ENCODE data around the gene RASGEF1B. TPM values are rescaled to one million over a fixed set of nuclear protein-coding genes. Genes with fewer than 3 reads are reported as not detected.
"Not testable (repeated sequence)": the region's sequence is repeated elsewhere in the genome, so short reads cannot be mapped to it uniquely, and the experiment has no call there.

RASGEF1B gene
- total RNA-seq, 1 experiment from 2014 or later, result 6.9 TPM

DNA sequence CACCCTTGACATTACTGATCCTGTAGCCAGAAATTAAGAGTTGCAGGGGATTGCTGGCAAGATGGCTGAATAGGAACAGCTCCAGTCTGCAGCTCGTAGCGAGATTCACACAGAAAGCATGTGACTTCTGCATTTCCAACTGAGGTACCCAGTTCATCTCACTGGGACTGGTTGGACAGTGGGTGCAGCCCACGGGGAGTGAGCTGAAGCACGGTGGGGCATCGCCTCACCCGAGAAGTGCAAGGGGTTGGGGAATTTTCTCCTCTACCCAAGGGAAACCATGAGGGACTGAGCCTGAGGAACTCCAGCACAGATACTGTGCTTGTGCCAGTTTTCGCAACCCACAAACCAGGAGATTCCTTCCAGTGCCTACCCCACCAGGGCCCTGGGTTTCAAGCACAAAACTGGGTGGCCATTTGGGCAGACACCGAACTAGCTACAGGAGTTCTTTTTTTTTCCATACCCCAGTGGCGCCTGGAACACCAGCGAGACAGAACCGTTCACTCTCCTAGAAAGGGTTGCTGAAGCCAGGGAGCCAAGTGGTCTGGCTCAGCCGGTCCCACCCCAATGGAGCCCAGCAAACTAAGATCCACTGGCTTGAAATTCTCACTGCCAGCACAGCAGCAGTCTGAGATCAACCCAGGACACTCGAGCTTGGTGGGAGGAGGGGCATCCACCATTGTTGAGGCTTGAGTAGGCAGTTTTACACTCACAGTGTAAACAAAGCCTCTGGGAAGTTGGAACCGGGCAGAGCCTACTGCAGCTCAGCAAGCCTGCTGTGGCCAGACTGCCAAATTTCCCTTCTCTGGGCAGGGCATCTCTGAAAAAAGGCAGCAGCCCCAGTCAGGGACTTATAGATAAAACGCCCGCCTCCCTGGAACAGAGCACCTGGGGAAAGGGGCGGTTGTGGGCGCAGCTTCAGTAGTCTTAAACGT is 1.9 kb upstream of the RASGEF1B start:
- Mint-ChIP-seq H3K4me1 (peaks cover 28% of the 10 kb centered on the region), H3K27me3 (ENCODE audit: low read depth) (peaks cover 18% of the 10 kb centered on the region)
- DNase-seq (ENCODE audit: low spot score); POLR2A ChIA-PET; H3K9me3 Mint-ChIP-seq; H3K36me3 Mint-ChIP-seq; H3K4me3 Mint-ChIP-seq; H3K27ac Mint-ChIP-seq; ATAC-seq: not testable (repeated sequence)
- CTCF ChIA-PET, result interaction anchor here (1.0 to 1.4 kb wide), 3 partner anchors 13 to 811 kb away, joined by 3 to 4 read pairs (median 3); no protein-coding TSS in a partner anchor
- peak; percentile 41; the same call in 1 of the 2 replicates for TF ChIP-seq FOXK1 (CRISPR knock-in tag; IDR thresholded peaks at IDR 0.05)

DNA sequence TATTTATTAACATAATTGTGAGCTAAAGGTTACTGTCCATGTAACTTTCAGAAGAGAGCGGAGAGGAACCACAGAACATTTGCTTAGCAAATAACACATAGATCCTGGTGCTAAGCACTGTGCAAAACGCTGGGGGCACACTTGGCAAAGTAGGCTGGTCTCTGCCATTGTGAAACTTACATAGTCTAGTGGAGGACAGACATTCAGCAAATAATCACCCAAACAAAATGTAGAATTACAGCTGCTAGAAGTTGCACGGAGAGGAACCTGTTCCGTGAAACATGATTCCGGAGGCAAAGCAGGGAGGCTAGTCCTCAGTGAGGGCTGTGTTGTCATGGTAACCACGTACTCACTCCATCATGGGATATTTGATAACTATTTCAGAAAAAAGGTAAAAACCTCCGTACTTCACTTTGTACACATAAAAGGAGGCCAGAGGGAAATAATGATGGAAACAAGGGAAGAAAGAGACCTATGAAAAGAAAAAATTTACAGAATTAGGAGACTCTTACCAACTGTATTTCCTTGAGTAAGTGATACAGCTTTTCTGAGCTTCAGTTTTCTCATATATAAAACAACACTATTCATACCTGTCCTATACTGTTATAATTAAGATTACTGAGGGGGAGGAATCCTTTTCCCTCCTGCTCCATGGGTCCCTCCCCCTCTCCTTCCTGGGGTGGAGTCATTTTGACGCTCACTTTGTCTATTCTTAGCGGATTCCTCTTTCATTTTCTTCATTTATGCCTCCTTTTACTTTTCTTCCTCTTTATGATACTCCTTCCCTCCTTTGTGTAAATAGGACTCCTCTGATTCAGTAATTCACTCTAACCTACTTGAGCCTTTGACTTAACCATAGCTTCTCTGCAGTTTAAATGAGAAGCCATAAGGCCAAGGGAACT is 825 bp upstream of the RASGEF1B start:
- ChIA-PET POLR2A (no interaction called here), CTCF (interaction anchor here (0.8 to 2.7 kb wide), 13 partner anchors 14 to 796 kb away, joined by 3 to 14 read pairs (median 3); no protein-coding TSS in a partner anchor)
- Mint-ChIP-seq H3K27ac (peak overlapping the region; percentile 76; the same call in 1 of the 2 replicates), H3K9me3 (0 out of 2 replicates have a peak, but pooled peaks cover 3% of the 10 kb centered on the region), H3K4me3 (peak overlapping the region; percentile 78), H3K36me3 (no peaks in the 10 kb centered on the region), H3K27me3 (ENCODE audit: low read depth) (peaks cover 18% of the 10 kb centered on the region), H3K4me1 (peaks cover 30% of the 10 kb centered on the region)
- peak; percentile 48 for ATAC-seq
- peak; percentile 21 for DNase-seq (ENCODE audit: low spot score)
- TF ChIP-seq ETV6 (CRISPR knock-in tag; IDR thresholded peaks at IDR 0.05) (no peak), ZNF263 (CRISPR knock-in tag; IDR thresholded peaks at IDR 0.05; ENCODE audit: low read depth) (no peak), ZNF423 (CRISPR knock-in tag; IDR thresholded peaks at IDR 0.05) (no peak), FOXP1 (CRISPR knock-in tag; IDR thresholded peaks at IDR 0.05; ENCODE audit: borderline replicate concordance) (no peak)
- TF ChIP-seq, protein P1, sequence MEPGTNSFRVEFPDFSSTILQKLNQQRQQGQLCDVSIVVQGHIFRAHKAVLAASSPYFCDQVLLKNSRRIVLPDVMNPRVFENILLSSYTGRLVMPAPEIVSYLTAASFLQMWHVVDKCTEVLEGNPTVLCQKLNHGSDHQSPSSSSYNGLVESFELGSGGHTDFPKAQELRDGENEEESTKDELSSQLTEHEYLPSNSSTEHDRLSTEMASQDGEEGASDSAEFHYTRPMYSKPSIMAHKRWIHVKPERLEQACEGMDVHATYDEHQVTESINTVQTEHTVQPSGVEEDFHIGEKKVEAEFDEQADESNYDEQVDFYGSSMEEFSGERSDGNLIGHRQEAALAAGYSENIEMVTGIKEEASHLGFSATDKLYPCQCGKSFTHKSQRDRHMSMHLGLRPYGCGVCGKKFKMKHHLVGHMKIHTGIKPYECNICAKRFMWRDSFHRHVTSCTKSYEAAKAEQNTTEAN (CRISPR knock-in tag; IDR thresholded peaks at IDR 0.05), result no peak

DNA sequence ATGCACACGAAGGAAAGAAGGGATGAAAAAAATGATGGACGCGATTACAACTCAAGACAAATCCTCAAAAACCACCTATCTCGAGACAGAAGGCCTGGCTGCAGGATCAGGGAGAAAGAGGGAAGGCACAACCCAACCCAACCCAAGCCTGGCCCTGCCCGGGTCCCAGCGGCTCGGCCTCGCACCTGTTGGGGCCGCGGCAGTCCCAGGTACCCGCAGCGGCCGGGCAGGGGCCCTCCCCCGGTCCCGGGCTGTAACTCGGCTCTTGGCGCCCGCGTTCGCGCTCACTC is 464 bp downstream of the RASGEF1B start:
- Mint-ChIP-seq H3K27ac (peak overlapping the region; percentile 40), H3K27me3 (ENCODE audit: low read depth) (peaks cover 18% of the 10 kb centered on the region), H3K4me3 (peak overlapping the region; percentile 78), H3K4me1 (peaks cover 41% of the 10 kb centered on the region), H3K36me3 (no peaks in the 10 kb centered on the region), H3K9me3 (0 out of 2 replicates have a peak, but pooled peaks cover 3% of the 10 kb centered on the region)
- DNase-seq (ENCODE audit: low spot score) (no peak), ATAC-seq (peak; percentile 66)
- TF ChIP-seq, protein P2, sequence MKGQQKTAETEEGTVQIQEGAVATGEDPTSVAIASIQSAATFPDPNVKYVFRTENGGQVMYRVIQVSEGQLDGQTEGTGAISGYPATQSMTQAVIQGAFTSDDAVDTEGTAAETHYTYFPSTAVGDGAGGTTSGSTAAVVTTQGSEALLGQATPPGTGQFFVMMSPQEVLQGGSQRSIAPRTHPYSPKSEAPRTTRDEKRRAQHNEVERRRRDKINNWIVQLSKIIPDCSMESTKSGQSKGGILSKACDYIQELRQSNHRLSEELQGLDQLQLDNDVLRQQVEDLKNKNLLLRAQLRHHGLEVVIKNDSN (CRISPR knock-in tag; IDR thresholded peaks at IDR 0.05), result no peak; the same call in 1 of the 2 replicates
- no peak for TF ChIP-seq ZNF121 (CRISPR knock-in tag; IDR thresholded peaks at IDR 0.05)
- TF ChIP-seq, protein P3, sequence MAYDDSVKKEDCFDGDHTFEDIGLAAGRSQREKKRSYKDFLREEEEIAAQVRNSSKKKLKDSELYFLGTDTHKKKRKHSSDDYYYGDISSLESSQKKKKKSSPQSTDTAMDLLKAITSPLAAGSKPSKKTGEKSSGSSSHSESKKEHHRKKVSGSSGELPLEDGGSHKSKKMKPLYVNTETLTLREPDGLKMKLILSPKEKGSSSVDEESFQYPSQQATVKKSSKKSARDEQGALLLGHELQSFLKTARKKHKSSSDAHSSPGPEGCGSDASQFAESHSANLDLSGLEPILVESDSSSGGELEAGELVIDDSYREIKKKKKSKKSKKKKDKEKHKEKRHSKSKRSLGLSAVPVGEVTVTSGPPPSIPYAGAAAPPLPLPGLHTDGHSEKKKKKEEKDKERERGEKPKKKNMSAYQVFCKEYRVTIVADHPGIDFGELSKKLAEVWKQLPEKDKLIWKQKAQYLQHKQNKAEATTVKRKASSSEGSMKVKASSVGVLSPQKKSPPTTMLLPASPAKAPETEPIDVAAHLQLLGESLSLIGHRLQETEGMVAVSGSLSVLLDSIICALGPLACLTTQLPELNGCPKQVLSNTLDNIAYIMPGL (CRISPR knock-in tag; IDR thresholded peaks at IDR 0.05), result 0 out of 2 replicates have a peak, but pooled peaks have one; percentile 39
- 0 out of 2 replicates have a peak, but pooled peaks have one; percentile 43 for TF ChIP-seq ZNF232 (CRISPR knock-in tag; IDR thresholded peaks at IDR 0.05)
- no peak for TF ChIP-seq HMGA2 (CRISPR knock-in tag; IDR thresholded peaks at IDR 0.05)
- ChIA-PET CTCF (interaction anchor here (0.8 to 2.7 kb wide), 16 partner anchors 19 to 797 kb away, joined by 3 to 14 read pairs (median 3); no protein-coding TSS in a partner anchor), POLR2A (interaction anchor here (0.5 kb wide), 1 partner anchor 45 kb away, joined by 4 read pairs; no protein-coding TSS in a partner anchor)

Data from WTC11 (cell line).